Measurements from ENCODE around the gene EFCAB8. TPM values are rescaled to one million over a fixed set of nuclear protein-coding genes. Genes with fewer than 3 reads are reported as not detected.

Gene EFCAB8
- total RNA-seq, 1 donor from 2014 or later, result not detected

DNA sequence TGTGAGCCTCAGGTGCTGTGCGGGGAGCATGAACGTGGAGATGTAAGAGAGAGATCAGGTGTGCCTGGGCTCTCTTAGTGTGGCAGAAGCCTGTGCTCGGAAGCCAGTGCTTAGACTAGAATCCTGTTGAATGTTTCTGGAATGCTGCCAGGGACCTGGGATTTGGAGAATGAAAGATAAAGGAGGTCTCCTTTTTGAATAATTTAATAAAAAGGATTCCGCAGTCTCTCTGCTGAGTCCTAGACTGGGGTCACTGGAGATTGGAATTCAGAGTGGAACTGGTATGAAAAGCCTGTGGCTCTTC is 18.8 kb upstream of the EFCAB8 start:
- no peak overlapping the region for H3K27ac ChIP-seq (ENCODE audit: low read depth, low read length)
- H3K4me1 ChIP-seq (ENCODE audit: control insufficient read depth in 3 of 3, insufficient read depth in 3 of 3, low read length in 3 of 3), result no peaks in the 10 kb centered on the region
- no peaks in the 10 kb centered on the region for H3K27me3 ChIP-seq (ENCODE audit: control insufficient read depth in 3 of 3, insufficient read depth in 3 of 3, low read length in 3 of 3)
- no peak overlapping the region for H3K9ac ChIP-seq (ENCODE audit: low read depth in 1 of 3, low read length in 3 of 3)
- no peak overlapping the region for H3K4me3 ChIP-seq (ENCODE audit: low read length in 3 of 3)
- peaks cover 33 to 59% (median 53%) of the 10 kb centered on the region in 3 donors for H3K36me3 ChIP-seq (ENCODE audit: control insufficient read depth in 3 of 3, insufficient read depth in 3 of 3, low read length in 3 of 3)
- no peaks in the 10 kb centered on the region for H3K9me3 ChIP-seq (ENCODE audit: control insufficient read depth in 3 of 3, low read length in 3 of 3)

GRCh38 chr20:32841174-32841573 is 17.5 kb upstream of the EFCAB8 start:
- Histone ChIP-seq H3K9me3 (ENCODE audit: control insufficient read depth in 3 of 3, low read length in 3 of 3) (no peaks in the 10 kb centered on the region), H3K4me1 (ENCODE audit: control insufficient read depth in 3 of 3, insufficient read depth in 3 of 3, low read length in 3 of 3) (no peaks in the 10 kb centered on the region), H3K36me3 (ENCODE audit: control insufficient read depth in 3 of 3, insufficient read depth in 3 of 3, low read length in 3 of 3) (peaks cover 29 to 57% (median 53%) of the 10 kb centered on the region in 3 donors), H3K9ac (ENCODE audit: low read depth in 1 of 3, low read length in 3 of 3) (no peak overlapping the region), H3K27ac (ENCODE audit: low read depth, low read length) (no peak overlapping the region), H3K27me3 (ENCODE audit: control insufficient read depth in 3 of 3, insufficient read depth in 3 of 3, low read length in 3 of 3) (no peaks in the 10 kb centered on the region), H3K4me3 (ENCODE audit: low read length in 3 of 3) (no peak overlapping the region)

- no peak overlapping the region for H3K9ac ChIP-seq (ENCODE audit: low read depth in 1 of 3, low read length in 3 of 3)
- no peaks in the 10 kb centered on the region for H3K27me3 ChIP-seq (ENCODE audit: control insufficient read depth in 3 of 3, insufficient read depth in 3 of 3, low read length in 3 of 3)
- no peak overlapping the region for H3K4me3 ChIP-seq (ENCODE audit: low read length in 3 of 3)
- H3K27ac ChIP-seq (ENCODE audit: low read depth, low read length), result no peak overlapping the region
- H3K9me3 ChIP-seq (ENCODE audit: control insufficient read depth in 3 of 3, low read length in 3 of 3), result no peaks in the 10 kb centered on the region
- H3K36me3 ChIP-seq (ENCODE audit: control insufficient read depth in 3 of 3, insufficient read depth in 3 of 3, low read length in 3 of 3), result peaks cover 29 to 58% (median 54%) of the 10 kb centered on the region in 3 donors
- H3K4me1 ChIP-seq (ENCODE audit: control insufficient read depth in 3 of 3, insufficient read depth in 3 of 3, low read length in 3 of 3), result no peaks in the 10 kb centered on the region
Observed at GRCh38 chr20:32841632-32842031, 17.1 kb upstream of the EFCAB8 start.

DNA sequence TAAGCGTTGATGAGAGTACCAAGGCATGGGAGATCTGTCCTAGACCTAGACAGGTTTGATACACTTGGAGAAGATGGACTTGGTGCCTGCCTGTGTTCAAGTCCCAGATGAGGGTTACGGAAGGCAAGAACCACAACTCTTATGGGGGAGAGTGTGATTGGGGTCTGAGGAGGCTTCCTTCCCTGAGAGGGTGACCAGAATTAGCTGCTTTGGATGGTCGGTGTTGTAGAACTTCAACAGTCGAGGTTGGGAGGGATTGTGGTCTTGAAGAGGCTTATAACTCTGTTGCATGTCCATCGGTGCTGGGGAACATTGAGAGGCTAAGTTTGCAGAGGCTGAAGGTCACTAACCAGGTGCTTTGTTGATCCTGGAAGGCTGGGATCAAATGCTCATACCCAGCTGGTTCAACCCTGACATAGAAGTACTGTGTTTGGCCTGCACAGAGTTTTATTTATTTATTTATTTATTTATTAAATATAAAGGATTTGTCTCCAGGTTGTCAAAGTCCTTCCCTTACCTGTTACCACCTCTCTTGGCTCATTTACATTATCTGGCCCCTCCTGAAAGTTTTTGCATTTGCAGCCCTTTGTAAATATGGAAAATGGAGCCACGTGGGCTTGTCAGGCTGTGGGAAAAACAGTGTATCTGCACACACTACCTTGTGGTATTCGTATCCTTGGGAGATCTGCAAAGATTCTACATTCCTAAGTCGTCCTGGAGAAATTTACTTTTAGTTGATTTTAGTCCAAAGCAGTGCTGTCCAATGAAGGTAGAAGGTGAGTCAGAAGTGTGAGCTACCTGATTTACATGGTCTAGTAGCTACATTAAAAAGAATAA is 15.8 kb upstream of the EFCAB8 start:
- H3K4me1 ChIP-seq (ENCODE audit: control insufficient read depth in 3 of 3, insufficient read depth in 3 of 3, low read length in 3 of 3), result no peaks in the 10 kb centered on the region
- no peaks in the 10 kb centered on the region for H3K9me3 ChIP-seq (ENCODE audit: control insufficient read depth in 3 of 3, low read length in 3 of 3)
- no peak overlapping the region for H3K4me3 ChIP-seq (ENCODE audit: low read length in 3 of 3)
- peaks cover 32 to 61% (median 55%) of the 10 kb centered on the region in 3 donors for H3K36me3 ChIP-seq (ENCODE audit: control insufficient read depth in 3 of 3, insufficient read depth in 3 of 3, low read length in 3 of 3)
- no peak overlapping the region for H3K27ac ChIP-seq (ENCODE audit: low read depth, low read length)
- H3K27me3 ChIP-seq (ENCODE audit: control insufficient read depth in 3 of 3, insufficient read depth in 3 of 3, low read length in 3 of 3), result no peaks in the 10 kb centered on the region
- H3K9ac ChIP-seq (ENCODE audit: low read depth in 1 of 3, low read length in 3 of 3), result no peak overlapping the region

DNA sequence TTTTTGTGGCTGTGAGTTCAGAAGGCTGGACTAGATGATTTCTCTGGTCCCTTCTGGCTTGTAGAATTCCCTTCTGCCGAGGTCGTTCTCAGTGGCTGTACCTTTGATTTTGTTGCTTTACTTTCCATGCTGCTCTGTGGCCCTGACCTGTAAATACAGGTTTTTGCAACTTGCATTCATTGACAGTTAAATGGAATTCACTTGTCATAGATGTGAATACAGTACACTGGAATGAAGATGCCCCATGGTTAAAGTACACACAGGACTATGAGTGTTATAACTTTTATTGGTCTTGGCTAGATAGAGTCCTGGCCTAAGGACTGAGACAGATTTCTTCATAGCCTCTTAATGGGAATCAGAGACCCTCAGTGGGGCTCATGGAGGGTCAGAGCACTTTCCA is 12.9 kb upstream of the EFCAB8 start:
- Histone ChIP-seq H3K9me3 (ENCODE audit: control insufficient read depth in 3 of 3, low read length in 3 of 3) (no peaks in the 10 kb centered on the region), H3K4me1 (ENCODE audit: control insufficient read depth in 3 of 3, insufficient read depth in 3 of 3, low read length in 3 of 3) (no peaks in the 10 kb centered on the region), H3K4me3 (ENCODE audit: low read length in 3 of 3) (no peak overlapping the region), H3K9ac (ENCODE audit: low read depth in 1 of 3, low read length in 3 of 3) (no peak overlapping the region), H3K36me3 (ENCODE audit: control insufficient read depth in 3 of 3, insufficient read depth in 3 of 3, low read length in 3 of 3) (peaks cover 16 to 52% (median 48%) of the 10 kb centered on the region in 3 donors), H3K27me3 (ENCODE audit: control insufficient read depth in 3 of 3, insufficient read depth in 3 of 3, low read length in 3 of 3) (no peaks in the 10 kb centered on the region), H3K27ac (ENCODE audit: low read depth, low read length) (no peak overlapping the region)

- Histone ChIP-seq H3K9ac (ENCODE audit: low read depth in 1 of 3, low read length in 3 of 3) (no peak overlapping the region), H3K4me1 (ENCODE audit: control insufficient read depth in 3 of 3, insufficient read depth in 3 of 3, low read length in 3 of 3) (no peaks in the 10 kb centered on the region), H3K36me3 (ENCODE audit: control insufficient read depth in 3 of 3, insufficient read depth in 3 of 3, low read length in 3 of 3) (peaks cover 14 to 51% (median 47%) of the 10 kb centered on the region in 3 donors), H3K9me3 (ENCODE audit: control insufficient read depth in 3 of 3, low read length in 3 of 3) (no peaks in the 10 kb centered on the region), H3K27me3 (ENCODE audit: control insufficient read depth in 3 of 3, insufficient read depth in 3 of 3, low read length in 3 of 3) (no peaks in the 10 kb centered on the region), H3K27ac (ENCODE audit: low read depth, low read length) (no peak overlapping the region), H3K4me3 (ENCODE audit: low read length in 3 of 3) (no peak overlapping the region)
Observed at GRCh38 chr20:32846852-32847251, 11.9 kb upstream of the EFCAB8 start.

DNA sequence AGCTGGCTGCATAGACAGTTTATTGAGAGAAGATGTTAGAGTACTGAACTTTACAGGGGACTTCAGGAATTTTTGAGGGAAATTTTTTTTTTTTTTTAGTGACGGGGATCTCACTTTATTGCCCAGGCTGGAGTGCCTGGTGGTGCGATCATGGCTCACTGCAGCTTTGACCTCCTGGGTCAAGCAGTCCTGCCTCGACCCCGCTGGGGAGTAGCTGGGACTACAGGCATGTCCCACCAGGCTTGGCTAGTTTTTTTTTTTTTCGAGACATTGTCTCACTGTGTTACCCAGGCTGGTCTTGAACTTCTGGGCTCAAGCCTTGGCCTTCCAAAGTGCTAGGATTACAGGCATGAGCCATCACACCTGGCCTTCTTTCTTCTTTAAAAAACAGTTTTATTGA is 10.8 kb upstream of the EFCAB8 start:
- H3K36me3 ChIP-seq (ENCODE audit: control insufficient read depth in 3 of 3, insufficient read depth in 3 of 3, low read length in 3 of 3), result peaks cover 10 to 44% (median 44%) of the 10 kb centered on the region in 3 donors

GRCh38 chr20:32848846-32849245 is 9.9 kb upstream of the EFCAB8 start:
- Histone ChIP-seq H3K9ac (ENCODE audit: low read depth in 1 of 3, low read length in 3 of 3) (no peak overlapping the region), H3K9me3 (ENCODE audit: control insufficient read depth in 3 of 3, low read length in 3 of 3) (no peaks in the 10 kb centered on the region), H3K4me3 (ENCODE audit: low read length in 3 of 3) (no peak overlapping the region), H3K4me1 (ENCODE audit: control insufficient read depth in 3 of 3, insufficient read depth in 3 of 3, low read length in 3 of 3) (no peaks in the 10 kb centered on the region), H3K27ac (ENCODE audit: low read depth, low read length) (no peak overlapping the region), H3K36me3 (ENCODE audit: control insufficient read depth in 3 of 3, insufficient read depth in 3 of 3, low read length in 3 of 3) (peaks cover 10 to 43% (median 42%) of the 10 kb centered on the region in 3 donors), H3K27me3 (ENCODE audit: control insufficient read depth in 3 of 3, insufficient read depth in 3 of 3, low read length in 3 of 3) (no peaks in the 10 kb centered on the region)

More for the DNA sequence above, 10.8 kb upstream of the EFCAB8 start:
- H3K4me1 ChIP-seq (ENCODE audit: control insufficient read depth in 3 of 3, insufficient read depth in 3 of 3, low read length in 3 of 3), result no peaks in the 10 kb centered on the region
- no peaks in the 10 kb centered on the region for H3K9me3 ChIP-seq (ENCODE audit: control insufficient read depth in 3 of 3, low read length in 3 of 3)
- no peak overlapping the region for H3K9ac ChIP-seq (ENCODE audit: low read depth in 1 of 3, low read length in 3 of 3)
- no peak overlapping the region for H3K27ac ChIP-seq (ENCODE audit: low read depth, low read length)
- no peak overlapping the region for H3K4me3 ChIP-seq (ENCODE audit: low read length in 3 of 3)
- no peaks in the 10 kb centered on the region for H3K27me3 ChIP-seq (ENCODE audit: control insufficient read depth in 3 of 3, insufficient read depth in 3 of 3, low read length in 3 of 3)

GRCh38 chr20:32849577-32849976 is 9.1 kb upstream of the EFCAB8 start:
- H3K4me3 ChIP-seq (ENCODE audit: low read length in 3 of 3), result no peak overlapping the region
- H3K9ac ChIP-seq (ENCODE audit: low read depth in 1 of 3, low read length in 3 of 3), result no peak overlapping the region
- no peak overlapping the region for H3K27ac ChIP-seq (ENCODE audit: low read depth, low read length)
- peaks cover 10 to 42% (median 41%) of the 10 kb centered on the region in 3 donors for H3K36me3 ChIP-seq (ENCODE audit: control insufficient read depth in 3 of 3, insufficient read depth in 3 of 3, low read length in 3 of 3)
- no peaks in the 10 kb centered on the region for H3K27me3 ChIP-seq (ENCODE audit: control insufficient read depth in 3 of 3, insufficient read depth in 3 of 3, low read length in 3 of 3)
- no peaks in the 10 kb centered on the region for H3K4me1 ChIP-seq (ENCODE audit: control insufficient read depth in 3 of 3, insufficient read depth in 3 of 3, low read length in 3 of 3)
- H3K9me3 ChIP-seq (ENCODE audit: control insufficient read depth in 3 of 3, low read length in 3 of 3), result no peaks in the 10 kb centered on the region

GRCh38 chr20:32855387-32855786 is 3.3 kb upstream of the EFCAB8 start:
- Histone ChIP-seq H3K9me3 (ENCODE audit: control insufficient read depth in 3 of 3, low read length in 3 of 3) (no peaks in the 10 kb centered on the region), H3K36me3 (ENCODE audit: control insufficient read depth in 3 of 3, insufficient read depth in 3 of 3, low read length in 3 of 3) (peaks cover 0 to 19% (median 8%) of the 10 kb centered on the region in 3 donors), H3K9ac (ENCODE audit: low read depth in 1 of 3, low read length in 3 of 3) (no peak overlapping the region), H3K4me3 (ENCODE audit: low read length in 3 of 3) (no peak overlapping the region), H3K27ac (ENCODE audit: low read depth, low read length) (no peak overlapping the region), H3K4me1 (ENCODE audit: control insufficient read depth in 3 of 3, insufficient read depth in 3 of 3, low read length in 3 of 3) (no peaks in the 10 kb centered on the region), H3K27me3 (ENCODE audit: control insufficient read depth in 3 of 3, insufficient read depth in 3 of 3, low read length in 3 of 3) (no peaks in the 10 kb centered on the region)

Measured in skeletal muscle tissue (tissue), 4 donors.